Stomach (tissue), 9 donors: ENCODE data around the gene UHRF1. TPM values are rescaled to one million over a fixed set of nuclear protein-coding genes. Genes with fewer than 3 reads are reported as not detected.

ENCODE experiments used
- DNase-seq, 2 donors: peaks; one replicate each; pipeline versions ENCODE4 v3.0.0 to v3.0.0-alpha.2; 2013 to 2019
- H3K27ac ChIP-seq, 5 donors: fragments of 200-600 bp in 4 of 5; sonication (generic) in 4 of 5; one replicate each; pipeline ENCODE4 v1.5.1; 2013 to 2019; ENCODE audit warnings: mild to moderate bottlenecking in 1 of 5, moderate library complexity in 1 of 5
- H3K27me3 ChIP-seq, 3 donors: fragments of 200-600 bp; sonication (generic); one replicate each; pipeline ENCODE4 v1.5.1; 2017 to 2019; ENCODE audit warnings: mixed run types in 1 of 3
- H3K36me3 ChIP-seq, 4 donors: fragments of 200-600 bp; sonication (generic); 1 replicate in 3 of 4; 2 replicates in 1 of 4; pipeline ENCODE4 v1.5.1; 2016 to 2019
- H3K4me1 ChIP-seq, 4 donors: fragments of 200-600 bp; sonication (generic); one replicate each; pipeline ENCODE4 v1.5.1; 2016 to 2019
- H3K4me3 ChIP-seq, 4 donors: fragments of 200-600 bp; sonication (generic) in 3 of 4; one replicate each; pipeline ENCODE4 v1.5.1; 2016 to 2019; ENCODE audit warnings: mild to moderate bottlenecking in 1 of 4
- H3K9me3 ChIP-seq, 4 donors: fragments of 200-600 bp; sonication (generic); one replicate each; pipeline ENCODE4 v1.5.1; 2016 to 2019
- CTCF ChIP-seq, 7 experiments: fragments of 450-650 bp in 4 of 7; fragments of 200-600 bp in 3 of 7; sonication (generic) in 3 of 7; IDR thresholded peaks; one replicate each; pipeline ENCODE4 v1.5.1; 2016 to 2019; ENCODE audit warnings: antibody characterized with exemption in 7 of 7, control low read depth in 2 of 7, mild to moderate bottlenecking in 1 of 7
- EP300 ChIP-seq: sonication (generic); formaldehyde crosslinking; IDR thresholded peaks from one replicate; pipeline ENCODE4 v1.6.1; 2017; ENCODE audit warnings: antibody characterized with exemption
- POLR2A ChIP-seq, 4 donors: fragments of 450-650 bp; IDR thresholded peaks; one replicate each; pipeline ENCODE4 v1.6.1; 2016; ENCODE audit warnings: antibody characterized with exemption in 4 of 4, control low read depth in 2 of 4, mild to moderate bottlenecking in 1 of 4, moderate library complexity in 1 of 4
- POLR2AphosphoS5 ChIP-seq, 3 donors: sonication (generic); formaldehyde crosslinking; IDR thresholded peaks; one replicate each; pipeline ENCODE4 v1.6.1; 2016; ENCODE audit warnings: antibody characterized with exemption in 3 of 3
- WGBS, 5 donors: extraction: QIAGEN DNeasy Blood & Tissue Kit in 3 of 5; methylation state at CpG; one replicate each; pipeline versions ENCODE4 v1.1.5 to v1.1.7; 2013 to 2018; 5-methylcytosine and 5-hydroxymethylcytosine counted together
- intact Hi-C: fragments of 100-400 bp; cut with DNase I; formaldehyde crosslinking; loops from one replicate; pipeline ENCODE4 v1.15.1; 2023; ENCODE audit warnings: low total_unique reads
- polyA plus RNA-seq, 3 donors: library from polyadenylated mRNA; stranded (reverse); fragments of 200-250 nt; gene quantifications; one replicate each; pipeline ENCODE4 v1.2.3, GENCODE V29; 2013
- total RNA-seq, 5 donors: library from RNA; depleted of rRNA; stranded (reverse); fragments of >200 nt; gene quantifications; one replicate each; pipeline versions ENCODE4 v1.1.0 to v1.2.3, GENCODE V29; 2014 to 2016
- donor health status: healthy with polysubstance abuse.
- donor health status: Bipolar disorder and iron deficiency.
- donor health status: healthy.

The UHRF1 gene
- total and polyA plus RNA-seq, 8 donors: 0.58 to 20.5 (median 4.1) TPM

GRCh38 chr19:4908781-4909155, 533 bp upstream of the UHRF1 start:
- peak in 1 of 2 donors; percentile 23 for DNase-seq
- H3K4me1 ChIP-seq: peaks cover 24 to 44% (median 36%) of the 10 kb centered on the region in 4 donors
- H3K27me3 ChIP-seq: peaks cover 0 to 15% (median 10%) of the 10 kb centered on the region in 3 donors
- no peak for TF ChIP-seq EP300
- no peak for TF ChIP-seq POLR2A (IDR thresholded peaks at IDR 0.05)
- no peak for TF ChIP-seq POLR2AphosphoS5 (IDR thresholded peaks at IDR 0.05)
- no peak for TF ChIP-seq CTCF (IDR thresholded peaks at IDR 0.05)
- peak overlapping the region in 2 of 4 donors; percentile 66 to 82 for H3K4me3 ChIP-seq
- 22 to 74% (median 48%) methylated on average over 9 to 15 of the region's 15 CpGs for WGBS, 5 donors
- H3K9me3 ChIP-seq: no peaks in the 10 kb centered on the region
- H3K36me3 ChIP-seq: no peaks in the 10 kb centered on the region
- H3K27ac ChIP-seq: no peak overlapping the region
- intact Hi-C loops: no loop called here

- Histone ChIP-seq H3K4me1 (peaks cover 24 to 56% (median 37%) of the 10 kb centered on the region in 4 donors), H3K27ac (peak overlapping the region in 4 of 5 donors; percentile 9 to 71 (median 52)), H3K9me3 (no peaks in the 10 kb centered on the region), H3K4me3 (peak overlapping the region; percentile 66 to 82 (median 74)), H3K27me3 (peaks cover 0 to 15% (median 10%) of the 10 kb centered on the region in 3 donors), H3K36me3 (no peaks in the 10 kb centered on the region)
- peak; percentile 93 to 97 for DNase-seq
- TF ChIP-seq EP300 (no peak), POLR2A (IDR thresholded peaks at IDR 0.05) (no peak), CTCF (IDR thresholded peaks at IDR 0.05) (no peak), POLR2AphosphoS5 (IDR thresholded peaks at IDR 0.05) (no peak)
- intact Hi-C loops: loop anchor here (2.0 to 5.0 kb wide), 2 partner anchors 38 to 99 kb away; no protein-coding TSS in a partner anchor
- 0 to 1% (median 0%) methylated on average over 16 to 85 of the region's 85 CpGs for WGBS, 5 donors
Observed at GRCh38 chr19:4909897-4910593, 744 bp downstream of the UHRF1 start.

- Histone ChIP-seq H3K4me1 (peaks cover 24 to 63% (median 42%) of the 10 kb centered on the region in 4 donors), H3K4me3 (peak overlapping the region; percentile 66 to 82 (median 74)), H3K36me3 (no peaks in the 10 kb centered on the region), H3K9me3 (no peaks in the 10 kb centered on the region), H3K27me3 (peaks cover 0 to 15% (median 10%) of the 10 kb centered on the region in 3 donors), H3K27ac (peak overlapping the region in 3 of 5 donors; percentile 41 to 71 (median 53))
- peak in 1 of 2 donors; percentile 47 for DNase-seq
- WGBS, 5 donors: 13 to 30% (median 22%) methylated on average over 13 to 23 of the region's 23 CpGs
- TF ChIP-seq CTCF (IDR thresholded peaks at IDR 0.05) (no peak), POLR2AphosphoS5 (IDR thresholded peaks at IDR 0.05) (no peak), POLR2A (IDR thresholded peaks at IDR 0.05) (no peak), EP300 (no peak)
- intact Hi-C loops: loop anchor here (2.0 to 5.0 kb wide), 2 partner anchors 38 to 100 kb away; no protein-coding TSS in a partner anchor
Observed at GRCh38 chr19:4910594-4911281, 1.4 kb downstream of the UHRF1 start.

- H3K4me1 ChIP-seq: peaks cover 24 to 65% (median 42%) of the 10 kb centered on the region in 4 donors
- peak overlapping the region; percentile 6 to 82 (median 73) for H3K4me3 ChIP-seq
- 32 to 41% (median 38%) methylated on average over 15 of the region's 15 CpGs for WGBS, 5 donors
- H3K36me3 ChIP-seq: no peaks in the 10 kb centered on the region
- peak in 1 of 2 donors; percentile 19 for DNase-seq
- H3K9me3 ChIP-seq: no peaks in the 10 kb centered on the region
- peaks cover 0 to 15% (median 10%) of the 10 kb centered on the region in 3 donors for H3K27me3 ChIP-seq
- H3K27ac ChIP-seq: peak overlapping the region in 4 of 5 donors; percentile 35 to 71 (median 50)
- TF ChIP-seq CTCF (IDR thresholded peaks at IDR 0.05) (no peak), POLR2AphosphoS5 (IDR thresholded peaks at IDR 0.05) (no peak), EP300 (no peak), POLR2A (IDR thresholded peaks at IDR 0.05) (no peak)
- intact Hi-C loops: loop anchor here (2.0 to 5.0 kb wide), 2 partner anchors 39 to 101 kb away; no protein-coding TSS in a partner anchor
Observed at GRCh38 chr19:4911314-4911713, 2.0 kb downstream of the UHRF1 start.
